UCSD-AML1 (cell line): ENCODE measurements around the gene FUT4.
"Not testable (repeated sequence)": the region's sequence is repeated elsewhere in the genome, so short reads cannot be mapped to it uniquely, and the experiment has no call there.

Experiments used
- DNase-seq: peaks from one replicate; lab custom pipeline; 2025; ENCODE audit not compliant: unreplicated experiment; lab: John Stamatoyannopoulos, UW

Gene FUT4

GRCh38 chr11:94563848-94564467 lies 20.2 kb downstream of the FUT4 start:
- no peak for DNase-seq

- no peak for DNase-seq
Observed at GRCh38 chr11:94567181-94567670, 23.5 kb downstream of the FUT4 start, which contains the start of gene PIWIL4. TSS of gene PIWIL4 (plus strand) at chr11:94567368. CDS start at chr11:94567519, 151 bp downstream.

GRCh38 chr11:94568200-94568599 lies 24.5 kb downstream of the FUT4 start:
- DNase-seq = no peak

GRCh38 chr11:94568717-94569116 lies 25.0 kb downstream of the FUT4 start:
- no peak for DNase-seq

- not testable (repeated sequence) for DNase-seq
Observed at GRCh38 chr11:94572975-94573374, 29.3 kb downstream of the FUT4 start.

- no peak for DNase-seq
Observed at GRCh38 chr11:94574193-94574961, 30.7 kb downstream of the FUT4 start.

- DNase-seq = no peak
Observed at GRCh38 chr11:94576306-94576705, 32.6 kb downstream of the FUT4 start.

GRCh38 chr11:94577841-94578240 lies 34.1 kb downstream of the FUT4 start:
- no peak for DNase-seq

GRCh38 chr11:94581926-94582325 lies 38.2 kb downstream of the FUT4 start:
- no peak for DNase-seq

- DNase-seq = no peak
Observed at GRCh38 chr11:94583213-94583865, 39.6 kb downstream of the FUT4 start.

GRCh38 chr11:94583866-94584500 lies 40.3 kb downstream of the FUT4 start:
- no peak for DNase-seq

GRCh38 chr11:94584978-94585377 lies 41.3 kb downstream of the FUT4 start:
- DNase-seq = no peak

- DNase-seq = no peak
Observed at GRCh38 chr11:94585399-94585798, 41.7 kb downstream of the FUT4 start.

- no peak for DNase-seq
Observed at GRCh38 chr11:94586546-94586945, 42.8 kb downstream of the FUT4 start.

GRCh38 chr11:94586978-94587377 lies 43.3 kb downstream of the FUT4 start:
- no peak for DNase-seq

- no peak for DNase-seq
Observed at GRCh38 chr11:94588366-94588942, 44.7 kb downstream of the FUT4 start.

- no peak for DNase-seq
Observed at GRCh38 chr11:94590352-94591041, 46.8 kb downstream of the FUT4 start.

- DNase-seq = no peak
Observed at GRCh38 chr11:94593030-94593429, 49.3 kb downstream of the FUT4 start.

- DNase-seq = no peak
Observed at GRCh38 chr11:94595076-94595475, 51.4 kb downstream of the FUT4 start.

- no peak for DNase-seq
Observed at GRCh38 chr11:94597896-94598295, 54.2 kb downstream of the FUT4 start.
